Kidney epithelial cell (primary cell): Measurements from ENCODE around the gene B3GAT1. TPM values are rescaled to one million over a fixed set of nuclear protein-coding genes. Genes with fewer than 3 reads are reported as not detected.

ENCODE experiments used
- DNase-seq: peaks from one replicate; pipeline ENCODE4 v3.0.0-alpha.2; 2010; ENCODE audit warnings: low read depth
- H3K27me3 ChIP-seq: 2 replicates; pipeline ENCODE4 v1.6.0; 2011; ENCODE audit warnings: low read length; ENCODE audit not compliant: control insufficient read depth, insufficient read depth
- H3K36me3 ChIP-seq: 2 replicates; pipeline ENCODE4 v1.5.1; 2011; ENCODE audit warnings: low read length; ENCODE audit not compliant: control insufficient read depth, insufficient read depth
- H3K4me3 ChIP-seq: 2 replicates; pipeline ENCODE4 v1.5.1; 2011; ENCODE audit warnings: low read depth, mild to moderate bottlenecking, control low read depth, low read length
- CTCF ChIP-seq: IDR thresholded peaks from 2 replicates; pipeline ENCODE4 v1.5.1; 2011; ENCODE audit warnings: mild to moderate bottlenecking, moderate library complexity, low read length, control low read depth, inconsistent platforms; ENCODE audit not compliant: insufficient read depth, poor library complexity, severe bottlenecking
- total RNA-seq: library from RNA; depleted of rRNA; stranded (reverse); fragments of >200 nt; gene quantifications from 2 replicates; pipeline ENCODE4 v1.2.3, GENCODE V29; 2015

The B3GAT1 gene
- total RNA-seq, 1 donor from 2014 or later = 0.71 TPM

GRCh38 chr11:134414766-134415765, 3.0 kb upstream of the B3GAT1 start:
- Histone ChIP-seq H3K27me3 (peaks cover 39% of the 10 kb centered on the region), H3K4me3 (no peak overlapping the region), H3K36me3 (no peaks in the 10 kb centered on the region)
- no peak for TF ChIP-seq CTCF
- no peak for DNase-seq

- H3K4me3 ChIP-seq = no peak overlapping the region
- no peaks in the 10 kb centered on the region for H3K36me3 ChIP-seq
- peaks cover 46% of the 10 kb centered on the region for H3K27me3 ChIP-seq
- DNase-seq = no peak
- TF ChIP-seq CTCF = no peak
Observed at GRCh38 chr11:134413826-134414731, 2.0 kb upstream of the B3GAT1 start.

GRCh38 chr11:134413043-134413825, 1.2 kb upstream of the B3GAT1 start:
- DNase-seq = no peak
- no peaks in the 10 kb centered on the region for H3K36me3 ChIP-seq
- TF ChIP-seq CTCF = no peak
- H3K4me3 ChIP-seq = no peak overlapping the region
- peaks cover 46% of the 10 kb centered on the region for H3K27me3 ChIP-seq

- no peak for DNase-seq
- H3K4me3 ChIP-seq = no peak overlapping the region
- no peak for TF ChIP-seq CTCF
- no peaks in the 10 kb centered on the region for H3K36me3 ChIP-seq
- peaks cover 49% of the 10 kb centered on the region for H3K27me3 ChIP-seq
Observed at GRCh38 chr11:134410766-134411165, 1.3 kb downstream of the B3GAT1 start.
